K562 (cell line): ENCODE data around the gene AHSG. TPM values are rescaled to one million over a fixed set of nuclear protein-coding genes. Genes with fewer than 3 reads are reported as not detected.
A peak's percentile ranks its signal among the peaks of the same experiment; 100 is the strongest.

Source experiments
- ARID1B ChIP-seq: fragments of 450-650 bp; IDR thresholded peaks from 2 replicates; pipeline ENCODE4 v1.6.1; 2016; ENCODE audit warnings: antibody characterized with exemption, mild to moderate bottlenecking, inconsistent platforms
- BDP1 ChIP-seq: IDR thresholded peaks from 3 replicates; pipeline ENCODE4 v1.6.1; 2011; ENCODE audit not compliant: insufficient read length, insufficient read depth
- C11orf30 ChIP-seq: fragments of 450-650 bp; IDR thresholded peaks from 2 replicates; pipeline ENCODE4 v1.6.1; 2016; ENCODE audit warnings: low read depth, mild to moderate bottlenecking
- EHMT2 ChIP-seq: fragments of 450-650 bp; IDR thresholded peaks from 2 replicates; pipeline ENCODE4 v1.6.1; 2018; ENCODE audit warnings: antibody characterized with exemption
- JUN ChIP-seq, 2 experiments: sonication (generic) in 1 of 2; formaldehyde crosslinking in 1 of 2; IDR thresholded peaks; 2 replicates each; pipeline versions ENCODE4 v1.6.1 to v1.8.0; 2012 to 2022; ENCODE audit warnings: borderline replicate concordance in 2 of 2, mild to moderate bottlenecking in 2 of 2, improper control_type of control experiment in 1 of 2, low read depth in 1 of 2, low read length in 1 of 2, missing genetic modification reagents in 1 of 2
- JUND ChIP-seq, 2 experiments: IDR thresholded peaks; 2 replicates in 1 of 2; 3 replicates in 1 of 2; pipeline ENCODE4 v1.6.1; 2011; ENCODE audit warnings: borderline replicate concordance in 2 of 2, low read depth in 2 of 2, low read length in 2 of 2, improper control_type of control experiment in 1 of 2, missing biosample characterization in 1 of 2, missing genetic modification characterization in 1 of 2, missing genetic modification reagents in 1 of 2
- MCM2 ChIP-seq: fragments of 450-650 bp; IDR thresholded peaks from 2 replicates; pipeline ENCODE4 v1.6.1; 2017; ENCODE audit warnings: low read depth, mild to moderate bottlenecking
- MEIS2 ChIP-seq: fragments of 450-650 bp; IDR thresholded peaks from 2 replicates; pipeline ENCODE4 v1.6.1; 2014; ENCODE audit warnings: mild to moderate bottlenecking; ENCODE audit not compliant: partially characterized antibody
- NFATC3 ChIP-seq: fragments of 450-650 bp; IDR thresholded peaks from 2 replicates; pipeline ENCODE4 v1.6.1; 2017; ENCODE audit warnings: mild to moderate bottlenecking
- NR3C1 ChIP-seq: sonication (generic); formaldehyde crosslinking; IDR thresholded peaks from 2 replicates; pipeline ENCODE4 v1.8.1; 2022; ENCODE audit warnings: missing genetic modification reagents
- RAD21 ChIP-seq, 2 experiments: fragments of 250-450 bp in 1 of 2; fragments of 450-650 bp in 1 of 2; sonication (Bioruptor Pico) in 1 of 2; formaldehyde crosslinking in 1 of 2; IDR thresholded peaks in 1 of 2; conservative IDR thresholded peaks in 1 of 2; 2 replicates each; pipeline versions ENCODE4 v1.4.0 to v1.8.0; 2020 to 2022; ENCODE audit warnings: mild to moderate bottlenecking in 2 of 2, moderate library complexity in 1 of 2
- RFX1 ChIP-seq: fragments of 450-650 bp; IDR thresholded peaks from 2 replicates; pipeline ENCODE4 v1.6.1; 2016; ENCODE audit warnings: mild to moderate bottlenecking, moderate library complexity
- SMAD1 ChIP-seq: fragments of 150-350 bp; IDR thresholded peaks from 2 replicates; pipeline ENCODE4 v1.6.1; 2014; ENCODE audit warnings: low read length, low read depth; ENCODE audit not compliant: partially characterized antibody
- SOX6 ChIP-seq: fragments of 450-650 bp; IDR thresholded peaks from 2 replicates; pipeline ENCODE4 v1.6.1; 2014; ENCODE audit warnings: mild to moderate bottlenecking
- SRSF9 ChIP-seq: fragments of 200-400 bp; formaldehyde crosslinking; IDR thresholded peaks from 2 replicates; pipeline ENCODE4 v1.6.1; 2017; ENCODE audit warnings: low read depth, low read length, borderline replicate concordance
- TBL1XR1 ChIP-seq, 2 experiments: IDR thresholded peaks; 2 replicates each; pipeline ENCODE4 v1.6.1; 2012; ENCODE audit warnings: improper control_type of control experiment in 2 of 2, low read length in 2 of 2, mild to moderate bottlenecking in 1 of 2
- ZC3H8 ChIP-seq: fragments of 450-650 bp; IDR thresholded peaks from 2 replicates; pipeline ENCODE4 v1.6.1; 2017
- ZFP36 ChIP-seq: fragments of 150-350 bp; IDR thresholded peaks from 2 replicates; pipeline ENCODE4 v1.6.1; 2018; ENCODE audit warnings: low read length, low read depth; ENCODE audit not compliant: partially characterized antibody
- ZKSCAN1 ChIP-seq: fragments of 150-350 bp; IDR thresholded peaks from 2 replicates; pipeline ENCODE4 v1.6.1; 2016; ENCODE audit warnings: low read depth, low read length
- ZNF551 ChIP-seq: fragments of 250-450 bp; sonication (Bioruptor Pico); IDR thresholded peaks from 2 replicates; pipeline ENCODE4 v1.5.0; 2021; ENCODE audit warnings: mild to moderate bottlenecking, moderate library complexity
- ZNF668 ChIP-seq: fragments of 250-450 bp; sonication (Bioruptor Pico); IDR thresholded peaks from 2 replicates; pipeline ENCODE4 v1.8.0; 2022; ENCODE audit warnings: mild to moderate bottlenecking, inconsistent platforms
- polyA plus RNA-seq, 8 experiments: library from polyadenylated mRNA; depleted of rRNA in 4 of 8; stranded (reverse) in 5 of 8; unstranded in 3 of 8; fragments of >200 nt; fragmentation: Nextera tagmentation in 2 of 8; fragmentation: Illumina TruSeq in 1 of 8; extraction: Ambion mirVana in 2 of 8; extraction: Trizol in 1 of 8; gene quantifications; 2 replicates each; pipeline versions ENCODE4 v1.2.1 to v1.2.3, GENCODE V29; 2011 to 2014; ENCODE audit warnings: inconsistent platforms in 1 of 8, missing spikeins in 1 of 8
- total RNA-seq, 7 experiments: library from RNA; depleted of rRNA in 6 of 7; stranded (reverse); fragments of >200 nt in 6 of 7; fragmentation: Illumina TruSeq in 2 of 7; extraction: Trizol in 2 of 7; gene quantifications; 2 replicates each; pipeline versions ENCODE4 v1.2.1 to v1.2.3, GENCODE V29; 2011 to 2021; ENCODE audit warnings: low replicate concordance in 1 of 7
- TF ChIP-seq, protein P1 (sequence below), 2 experiments: IDR thresholded peaks; 2 replicates each; pipeline ENCODE4 v1.6.1; 2011; ENCODE audit warnings: borderline replicate concordance in 1 of 2, control low read depth in 1 of 2, low read depth in 1 of 2, low read length in 1 of 2, mild to moderate bottlenecking in 1 of 2, mixed read lengths in 1 of 2, moderate library complexity in 1 of 2; ENCODE audit not compliant: insufficient read depth in 1 of 2, insufficient read length in 1 of 2, poor library complexity in 1 of 2, severe bottlenecking in 1 of 2; ENCODE audit errors: extremely low read depth in 1 of 2
- TF ChIP-seq, protein P2 (sequence below): fragments of 450-650 bp; IDR thresholded peaks from 2 replicates; pipeline ENCODE4 v1.6.1; 2016; ENCODE audit warnings: antibody characterized with exemption
- TF ChIP-seq, protein P3 (sequence below), 2 experiments: fragments of 450-650 bp in 1 of 2; sonication (generic) in 1 of 2; formaldehyde crosslinking in 1 of 2; IDR thresholded peaks in 1 of 2; conservative IDR thresholded peaks in 1 of 2; 2 replicates each; pipeline versions ENCODE4 v1.6.1 to v1.8.1; 2016 to 2023; ENCODE audit warnings: mild to moderate bottlenecking in 2 of 2, moderate library complexity in 2 of 2, inconsistent platforms in 1 of 2, missing genetic modification reagents in 1 of 2

AHSG gene
- total and polyA plus RNA-seq, 9 of the 15 experiments (the other 6 are each of a cell fraction or from before 2014, with no cell fraction given) = 0.69 TPM; not detected in 8

- TF ChIP-seq EHMT2 = no peak
- TF ChIP-seq, protein P1, sequence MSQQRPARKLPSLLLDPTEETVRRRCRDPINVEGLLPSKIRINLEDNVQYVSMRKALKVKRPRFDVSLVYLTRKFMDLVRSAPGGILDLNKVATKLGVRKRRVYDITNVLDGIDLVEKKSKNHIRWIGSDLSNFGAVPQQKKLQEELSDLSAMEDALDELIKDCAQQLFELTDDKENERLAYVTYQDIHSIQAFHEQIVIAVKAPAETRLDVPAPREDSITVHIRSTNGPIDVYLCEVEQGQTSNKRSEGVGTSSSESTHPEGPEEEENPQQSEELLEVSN (IDR thresholded peaks at IDR 0.05; ENCODE audit: borderline replicate concordance in 1 of 2, extremely low read depth in 1 of 2, insufficient read depth in 1 of 2, insufficient read length in 1 of 2, low read depth in 1 of 2, low read length in 1 of 2, poor library complexity in 1 of 2, severe bottlenecking in 1 of 2) = no peak
- TF ChIP-seq BDP1 = no peak
- no peak for TF ChIP-seq RAD21 (CRISPR knock-in tag; conservative IDR thresholded peaks at IDR 0.05 in 1 of 2, IDR thresholded peaks at IDR 0.05 in 1 of 2)
- TF ChIP-seq ARID1B = peak; percentile 71
- TF ChIP-seq ZC3H8 = no peak
- TF ChIP-seq ZKSCAN1 = no peak
- TF ChIP-seq, protein P2, sequence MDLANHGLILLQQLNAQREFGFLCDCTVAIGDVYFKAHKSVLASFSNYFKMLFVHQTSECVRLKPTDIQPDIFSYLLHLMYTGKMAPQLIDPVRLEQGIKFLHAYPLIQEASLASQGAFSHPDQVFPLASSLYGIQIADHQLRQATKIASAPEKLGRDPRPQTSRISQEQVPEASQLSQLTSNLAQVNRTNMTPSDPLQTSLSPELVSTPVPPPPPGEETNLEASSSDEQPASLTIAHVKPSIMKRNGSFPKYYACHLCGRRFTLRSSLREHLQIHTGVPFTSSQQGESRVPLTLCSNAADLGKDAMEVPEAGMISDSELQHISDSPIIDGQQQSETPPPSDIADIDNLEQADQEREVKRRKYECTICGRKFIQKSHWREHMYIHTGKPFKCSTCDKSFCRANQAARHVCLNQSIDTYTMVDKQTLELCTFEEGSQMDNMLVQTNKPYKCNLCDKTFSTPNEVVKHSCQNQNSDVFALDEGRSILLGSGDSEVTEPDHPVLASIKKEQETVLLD = no peak
- TF ChIP-seq NFATC3 = no peak
- TF ChIP-seq JUN (IDR thresholded peaks at IDR 0.05; ENCODE audit: borderline replicate concordance, low read depth, low read length) = peak; percentile 76
- no peak for TF ChIP-seq JUN (CRISPR knock-in tag; IDR thresholded peaks at IDR 0.05; ENCODE audit: borderline replicate concordance)
- TF ChIP-seq SMAD1 = no peak
- TF ChIP-seq RFX1 = no peak
- peak; percentile 73; the same call in 1 of the 2 replicates for TF ChIP-seq SOX6
- TF ChIP-seq ZNF668 (CRISPR knock-in tag) = no peak
- TF ChIP-seq C11orf30 = peak; percentile 15; the same call in 1 of the 2 replicates
- TF ChIP-seq NR3C1 (CRISPR knock-in tag) = no peak
- no peak for TF ChIP-seq TBL1XR1 (IDR thresholded peaks at IDR 0.05; ENCODE audit: low read length in 2 of 2)
- no peak for TF ChIP-seq ZFP36
- no peak for TF ChIP-seq ZNF551
- TF ChIP-seq SRSF9 = no peak
- TF ChIP-seq MCM2 = no peak
- peak; percentile 75 for TF ChIP-seq MEIS2
- TF ChIP-seq JUND (IDR thresholded peaks at IDR 0.05; ENCODE audit: borderline replicate concordance, low read depth, low read length) = peak; percentile 90
- TF ChIP-seq JUND (tag; IDR thresholded peaks at IDR 0.05; ENCODE audit: borderline replicate concordance, low read depth, low read length) = peak; percentile 75; the same call in 1 of the 3 replicates
- TF ChIP-seq, protein P3, sequence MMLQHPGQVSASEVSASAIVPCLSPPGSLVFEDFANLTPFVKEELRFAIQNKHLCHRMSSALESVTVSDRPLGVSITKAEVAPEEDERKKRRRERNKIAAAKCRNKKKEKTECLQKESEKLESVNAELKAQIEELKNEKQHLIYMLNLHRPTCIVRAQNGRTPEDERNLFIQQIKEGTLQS (IDR thresholded peaks at IDR 0.05) = peak; percentile 73; the same call in 1 of the 2 replicates
- TF ChIP-seq, protein P3 (CRISPR knock-in tag; conservative IDR thresholded peaks at IDR 0.05) = no peak
Observed at GRCh38 chr3:186605561-186606545, 7.0 kb upstream of the AHSG start (continued).
